B cell (primary cell): ENCODE results near the gene CYP27C1.

ENCODE experiments used
- EZH2 ChIP-seq: IDR thresholded peaks from 2 replicates; pipeline ENCODE4 v1.6.1; 2012; ENCODE audit warnings: borderline replicate concordance, low read depth, mild to moderate bottlenecking, moderate library complexity, low read length; ENCODE audit not compliant: insufficient read depth, poor library complexity, severe bottlenecking
- TF ChIP-seq, protein P1 (sequence below): fragments of 200-600 bp; IDR thresholded peaks from one replicate; pipeline ENCODE4 v1.8.0; 2022; ENCODE audit warnings: antibody characterized with exemption, mild to moderate bottlenecking

DNA sequence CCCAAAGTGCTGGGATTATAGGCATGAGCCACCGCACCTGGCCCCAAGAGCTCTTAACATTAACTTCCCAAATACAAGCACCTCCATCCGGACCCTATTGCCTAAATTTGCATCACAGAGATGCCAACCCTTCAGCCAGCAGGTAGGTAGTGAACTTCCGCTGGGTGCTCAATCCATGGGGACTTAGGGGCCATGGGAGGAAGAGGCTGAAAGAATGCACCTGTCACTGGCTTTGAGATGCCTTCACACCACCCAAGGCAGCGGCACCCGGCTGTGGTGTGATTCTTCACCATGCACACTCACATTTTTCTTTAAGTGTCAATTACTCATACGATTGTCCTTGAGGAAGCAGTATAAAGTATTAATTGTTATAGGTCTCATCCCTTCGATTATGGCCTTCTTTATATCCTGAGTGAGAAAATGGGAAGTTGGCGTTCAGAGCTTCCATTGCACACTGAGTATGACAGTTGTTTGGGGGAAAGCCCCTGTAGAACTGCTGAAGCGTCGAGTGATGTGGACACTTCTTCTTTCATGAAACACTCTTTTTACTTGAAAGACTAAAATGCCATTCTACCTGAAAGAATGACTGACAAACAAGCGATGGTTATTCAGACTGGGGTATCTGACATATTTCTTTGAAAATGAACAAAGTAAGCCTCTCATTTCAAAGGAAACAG, 61.3 kb downstream of the CYP27C1 start:
- TF ChIP-seq, protein P1, sequence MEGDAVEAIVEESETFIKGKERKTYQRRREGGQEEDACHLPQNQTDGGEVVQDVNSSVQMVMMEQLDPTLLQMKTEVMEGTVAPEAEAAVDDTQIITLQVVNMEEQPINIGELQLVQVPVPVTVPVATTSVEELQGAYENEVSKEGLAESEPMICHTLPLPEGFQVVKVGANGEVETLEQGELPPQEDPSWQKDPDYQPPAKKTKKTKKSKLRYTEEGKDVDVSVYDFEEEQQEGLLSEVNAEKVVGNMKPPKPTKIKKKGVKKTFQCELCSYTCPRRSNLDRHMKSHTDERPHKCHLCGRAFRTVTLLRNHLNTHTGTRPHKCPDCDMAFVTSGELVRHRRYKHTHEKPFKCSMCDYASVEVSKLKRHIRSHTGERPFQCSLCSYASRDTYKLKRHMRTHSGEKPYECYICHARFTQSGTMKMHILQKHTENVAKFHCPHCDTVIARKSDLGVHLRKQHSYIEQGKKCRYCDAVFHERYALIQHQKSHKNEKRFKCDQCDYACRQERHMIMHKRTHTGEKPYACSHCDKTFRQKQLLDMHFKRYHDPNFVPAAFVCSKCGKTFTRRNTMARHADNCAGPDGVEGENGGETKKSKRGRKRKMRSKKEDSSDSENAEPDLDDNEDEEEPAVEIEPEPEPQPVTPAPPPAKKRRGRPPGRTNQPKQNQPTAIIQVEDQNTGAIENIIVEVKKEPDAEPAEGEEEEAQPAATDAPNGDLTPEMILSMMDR: no peak
- no peak for TF ChIP-seq EZH2
